PC-9 (cell line): Measurements from ENCODE around the gene SBF2. TPM values are rescaled to one million over a fixed set of nuclear protein-coding genes. Genes with fewer than 3 reads are reported as not detected.

Source experiments
- BruUV-seq: library from RNA; stranded (reverse); fragments of 400-500 nt; replicated peaks from 2 replicates; lab custom pipeline; 2021; lab: Mats Ljungman, UMichigan
- CTCF ChIA-PET: fragments of 300-600 bp; sonication (Branson Sonifier 250); formaldehyde crosslinking; loops from one replicate; lab custom pipeline; 2022; ENCODE audit warnings: antibody characterized with exemption; lab: Charles Lee
- POLR2A ChIA-PET: fragments of 300-600 bp; sonication (Branson Sonifier 250); formaldehyde crosslinking; loops from one replicate; lab custom pipeline; 2022; ENCODE audit warnings: antibody characterized with exemption; ENCODE audit not compliant: unreplicated experiment; lab: Charles Lee
- DNase-seq, 2 experiments: peaks; one replicate each; pipeline versions ENCODE4 v3.0.0 to v3.0.0-alpha.2; 2015 to 2022; ENCODE audit warnings: mixed read lengths in 1 of 2
- H2AFZ ChIP-seq: fragments of 200-600 bp; sonication (generic); 2 replicates; pipeline ENCODE4 v1.8.1; 2017; ENCODE audit warnings: antibody characterized with exemption
- H3F3A ChIP-seq: fragments of 200-600 bp; sonication (generic); 2 replicates; pipeline ENCODE4 v1.8.1; 2017; ENCODE audit warnings: antibody characterized with exemption, mild to moderate bottlenecking, low read depth; ENCODE audit not compliant: insufficient read depth
- H3K27ac ChIP-seq: fragments of 200-600 bp; sonication (generic); 2 replicates; pipeline ENCODE4 v1.6.1; 2016; ENCODE audit warnings: mixed run types
- H3K27me3 ChIP-seq: fragments of 200-600 bp; sonication (generic); 2 replicates; pipeline ENCODE4 v1.6.1; 2016; ENCODE audit warnings: low read depth, mixed run types; ENCODE audit not compliant: insufficient read depth
- H3K36me3 ChIP-seq: fragments of 200-600 bp; sonication (generic); 2 replicates; pipeline ENCODE4 v1.6.1; 2016; ENCODE audit warnings: low read depth, mixed run types
- H3K4me1 ChIP-seq: fragments of 200-600 bp; sonication (generic); replicated peaks from 2 replicates; pipeline ENCODE4 v1.6.1; 2016; ENCODE audit warnings: mixed run types; ENCODE audit not compliant: insufficient read depth
- H3K4me2 ChIP-seq: fragments of 200-600 bp; sonication (generic); 2 replicates; pipeline ENCODE4 v1.6.1; 2017; ENCODE audit warnings: mixed run types
- H3K4me3 ChIP-seq: fragments of 200-600 bp; sonication (generic); 2 replicates; pipeline ENCODE4 v1.6.1; 2016; ENCODE audit warnings: mixed run types
- H3K79me2 ChIP-seq: fragments of 200-600 bp; sonication (generic); 2 replicates; pipeline ENCODE4 v1.6.1; 2017; ENCODE audit warnings: low read depth, mixed run types
- H3K9me2 ChIP-seq: fragments of 200-600 bp; sonication (generic); 2 replicates; pipeline ENCODE4 v1.8.1; 2017; ENCODE audit warnings: mild to moderate bottlenecking; ENCODE audit not compliant: insufficient read depth
- H3K9me3 ChIP-seq: fragments of 200-600 bp; sonication (generic); 2 replicates; pipeline ENCODE4 v1.8.1; 2016; ENCODE audit warnings: low read depth; ENCODE audit not compliant: insufficient read depth
- H4K20me1 ChIP-seq: fragments of 200-600 bp; sonication (generic); 2 replicates; pipeline ENCODE4 v1.8.1; 2017; ENCODE audit not compliant: insufficient read depth
- CTCF ChIP-seq: fragments of 200-600 bp; sonication (generic); conservative IDR thresholded peaks from 2 replicates; pipeline ENCODE4 v1.6.1; 2017; ENCODE audit warnings: mixed run types, antibody characterized with exemption, mild to moderate bottlenecking, moderate library complexity
- EZH2 ChIP-seq: fragments of 200-600 bp; sonication (generic); IDR thresholded peaks from 2 replicates; pipeline ENCODE4 v1.8.0; 2017; ENCODE audit warnings: antibody characterized with exemption, low read depth
- intact Hi-C: fragments of 100-400 bp; cut with micrococcal nuclease; formaldehyde crosslinking; loops from one replicate; pipeline ENCODE4 v1.10.0; 2022; ENCODE audit not compliant: unreplicated experiment
- total RNA-seq: library from RNA; stranded (reverse); gene quantifications from 2 replicates; pipeline ENCODE4 v1.2.3, GENCODE V29; 2021

Gene SBF2
- total RNA-seq, 1 experiment from 2014 or later: 18.6 TPM

- intact Hi-C loops: no loop called here
- TF ChIP-seq CTCF (no peak), EZH2 (no peak)
- no TSS peak for BruUV-seq
- Histone ChIP-seq H3K4me2 (peak overlapping the region; percentile 55), H3F3A (no peaks in the 10 kb centered on the region), H3K4me3 (no peak overlapping the region), H3K36me3 (no peaks in the 10 kb centered on the region), H4K20me1 (no peaks in the 10 kb centered on the region), H3K9me2 (no peaks in the 10 kb centered on the region), H3K9me3 (no peaks in the 10 kb centered on the region), H3K4me1 (peaks cover 24% of the 10 kb centered on the region), H2AFZ (peak overlapping the region; percentile 78), H3K27ac (peak overlapping the region; percentile 97), H3K79me2 (no peaks in the 10 kb centered on the region), H3K27me3 (no peaks in the 10 kb centered on the region)
- POLR2A ChIA-PET: interaction anchor here (0.6 kb wide), 1 partner anchor 281 kb away, joined by 3 read pairs; no protein-coding TSS in a partner anchor
- DNase-seq: peak in 1 of 2 experiments; percentile 61
- CTCF ChIA-PET: no interaction called here
These were observed 491.6 kb downstream of the SBF2 start for GRCh38 chr11:9802291-9802861.

- no peak for DNase-seq
- TF ChIP-seq CTCF (no peak), EZH2 (no peak)
- no TSS peak for BruUV-seq
- H3K4me1 ChIP-seq: peaks cover 24% of the 10 kb centered on the region
- ChIA-PET CTCF (no interaction called here), POLR2A (no interaction called here)
- H3K27me3 ChIP-seq: no peaks in the 10 kb centered on the region
- H3K9me3 ChIP-seq: no peaks in the 10 kb centered on the region
- intact Hi-C loops: no loop called here
- H4K20me1 ChIP-seq: no peaks in the 10 kb centered on the region
- no peak overlapping the region for H3K4me2 ChIP-seq
- H3K36me3 ChIP-seq: no peaks in the 10 kb centered on the region
- H2AFZ ChIP-seq: no peak overlapping the region
- H3K9me2 ChIP-seq: no peaks in the 10 kb centered on the region
- H3K27ac ChIP-seq: no peak overlapping the region
- no peaks in the 10 kb centered on the region for H3F3A ChIP-seq
- H3K79me2 ChIP-seq: no peaks in the 10 kb centered on the region
- H3K4me3 ChIP-seq: no peak overlapping the region
These were observed 494.1 kb downstream of the SBF2 start for GRCh38 chr11:9799886-9800285.

- ChIA-PET CTCF (no interaction called here), POLR2A (no interaction called here)
- Histone ChIP-seq H3F3A (no peaks in the 10 kb centered on the region), H3K79me2 (no peaks in the 10 kb centered on the region), H3K4me3 (no peak overlapping the region), H2AFZ (no peak overlapping the region), H4K20me1 (no peaks in the 10 kb centered on the region), H3K4me2 (no peak overlapping the region), H3K9me3 (no peaks in the 10 kb centered on the region), H3K36me3 (no peaks in the 10 kb centered on the region), H3K27ac (no peak overlapping the region), H3K9me2 (no peaks in the 10 kb centered on the region), H3K4me1 (peaks cover 10% of the 10 kb centered on the region), H3K27me3 (no peaks in the 10 kb centered on the region)
- DNase-seq: no peak
- TF ChIP-seq CTCF: no peak
- TF ChIP-seq EZH2: no peak
- BruUV-seq: no TSS peak
- intact Hi-C loops: no loop called here
These were observed 496.7 kb downstream of the SBF2 start for GRCh38 chr11:9797300-9797699.
